Measurements from ENCODE around the gene SORCS3.

The SORCS3 gene

DNA sequence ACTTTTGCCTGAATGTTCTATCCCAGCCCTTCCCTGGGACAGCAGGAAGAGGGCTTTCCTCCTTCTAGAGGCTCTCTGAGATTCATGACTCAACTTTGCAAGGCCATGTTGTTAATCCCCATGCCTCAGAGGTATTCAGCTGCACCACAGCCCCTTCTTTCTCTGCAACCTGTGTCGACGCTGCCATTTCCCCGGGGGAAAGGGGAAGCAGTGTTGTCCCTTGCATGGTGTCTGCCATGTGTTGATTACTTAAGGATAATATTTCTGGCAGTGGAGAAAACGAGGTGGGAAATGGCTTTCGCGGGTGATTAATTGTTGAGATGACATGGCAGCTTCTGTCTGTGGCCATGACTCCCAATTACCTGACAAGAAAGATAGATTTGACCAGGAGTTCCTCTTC lies 133.1 kb downstream of the SORCS3 start:
- no peak for DNase-seq (ENCODE audit: low read depth in 3 of 3)

GRCh38 chr10:104777086-104777799 lies 136.2 kb downstream of the SORCS3 start:
- no peak for DNase-seq (ENCODE audit: low read depth in 3 of 3)

- DNase-seq (ENCODE audit: low read depth in 3 of 3) = no peak
Measured at GRCh38 chr10:104778371-104778770, 137.3 kb downstream of the SORCS3 start.

DNA sequence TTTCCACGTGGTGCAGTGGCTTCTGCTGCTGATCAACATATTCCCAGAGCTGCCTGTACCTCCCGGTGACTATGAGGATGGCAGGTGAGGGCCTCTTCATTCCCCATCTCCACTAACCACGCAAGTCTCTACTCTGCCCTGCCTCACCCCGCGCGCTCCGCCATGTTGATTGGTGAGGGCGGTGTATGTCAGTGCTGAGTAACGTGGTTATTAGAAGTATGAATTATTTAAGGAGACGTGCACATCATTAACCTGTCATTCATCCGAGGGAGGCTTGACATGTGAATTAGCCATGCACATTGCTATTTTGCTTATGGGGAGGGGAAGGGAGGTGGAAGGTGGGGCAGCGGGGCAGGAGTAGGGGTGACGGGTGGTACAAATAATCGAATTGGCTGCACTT lies 138.6 kb downstream of the SORCS3 start:
- DNase-seq (ENCODE audit: low read depth in 3 of 3) = no peak

- DNase-seq (ENCODE audit: low read depth in 3 of 3) = no peak
Measured at GRCh38 chr10:104780165-104780564, 139.1 kb downstream of the SORCS3 start.

- no peak for DNase-seq (ENCODE audit: low read depth in 3 of 3)
Measured at GRCh38 chr10:104780946-104781595, 140.0 kb downstream of the SORCS3 start.

DNA sequence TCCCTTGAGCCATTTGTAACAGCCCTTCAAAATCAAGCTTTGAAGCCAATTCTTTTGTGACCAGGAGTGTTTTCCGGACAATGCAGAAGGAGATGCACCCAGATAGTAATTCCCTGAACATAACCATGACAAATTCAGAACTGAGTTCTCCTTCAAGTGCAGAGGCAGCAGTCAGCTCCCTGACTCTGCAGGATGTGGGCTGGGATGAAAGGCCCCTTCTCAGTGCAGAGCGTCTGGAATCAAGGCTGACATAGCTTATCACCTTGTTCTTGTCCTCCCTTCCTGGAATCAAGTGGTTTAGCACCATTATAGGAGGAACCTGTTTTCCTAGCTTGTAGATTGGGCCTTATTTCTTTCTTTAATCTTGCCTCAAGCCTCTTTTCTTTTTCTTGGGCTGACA lies 143.4 kb downstream of the SORCS3 start:
- no peak for DNase-seq (ENCODE audit: low read depth in 3 of 3)

DNA sequence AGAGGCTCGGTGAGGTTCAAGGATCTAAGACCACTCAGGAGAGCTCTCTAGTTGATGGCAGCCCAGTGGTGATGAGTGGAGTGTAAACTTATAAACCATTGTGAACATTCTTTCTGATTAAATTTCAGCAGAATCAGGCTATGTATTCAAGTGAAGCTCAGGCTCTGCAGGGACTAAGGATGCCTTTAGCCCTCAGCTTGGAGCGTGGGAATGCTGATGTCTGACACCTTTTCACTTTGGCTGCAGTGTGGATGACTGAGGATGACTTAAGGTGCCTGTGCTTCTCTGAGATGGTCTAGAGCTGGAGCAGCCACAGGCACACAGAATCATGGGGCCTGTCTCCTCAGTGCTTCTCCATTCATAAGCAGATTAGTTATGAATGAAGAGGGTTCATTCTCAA lies 150.4 kb downstream of the SORCS3 start:
- DNase-seq (ENCODE audit: low read depth in 3 of 3) = no peak

GRCh38 chr10:104795411-104795810 lies 154.3 kb downstream of the SORCS3 start:
- DNase-seq (ENCODE audit: low read depth in 3 of 3) = no peak

DNA sequence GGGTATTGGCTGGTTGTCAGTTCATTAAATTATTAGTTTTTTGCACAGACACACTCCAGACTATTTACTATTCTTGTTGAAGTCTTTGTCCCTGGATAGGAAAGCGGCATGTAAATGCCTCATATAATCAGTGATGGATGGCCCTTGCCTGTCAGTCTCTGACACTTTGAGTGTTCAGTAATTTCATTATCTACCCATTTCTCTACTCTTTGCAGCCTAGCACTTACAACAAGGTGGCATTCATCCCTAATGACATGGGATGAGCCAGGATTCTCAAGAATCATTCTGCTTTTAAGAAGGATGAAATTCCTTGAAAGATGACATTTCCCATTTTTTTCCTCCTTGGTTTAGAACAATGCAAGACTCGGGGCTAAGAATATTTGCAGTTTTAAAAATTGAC lies 155.7 kb downstream of the SORCS3 start:
- no peak for DNase-seq (ENCODE audit: low read depth in 3 of 3)

DNA sequence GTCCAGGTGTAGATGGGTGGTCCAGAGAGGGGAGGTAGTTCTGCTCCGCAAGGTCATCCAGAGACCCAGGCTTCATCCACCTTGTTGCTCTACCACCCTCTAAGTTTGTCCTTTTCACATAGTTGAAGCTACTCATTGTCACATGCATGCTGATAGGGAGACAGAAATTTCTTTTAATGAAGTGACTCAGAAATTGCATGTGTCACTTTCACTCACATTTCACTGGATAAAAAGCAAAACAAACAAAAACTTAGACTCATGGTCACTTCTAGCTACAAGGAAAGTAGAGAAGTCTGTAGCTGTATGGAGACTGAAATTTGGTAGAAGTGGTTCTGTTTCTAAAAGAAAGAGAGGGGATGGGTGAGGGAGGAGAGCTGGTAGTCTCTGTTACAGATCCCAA lies 161.9 kb downstream of the SORCS3 start:
- no peak for DNase-seq (ENCODE audit: low read depth in 3 of 3)

- DNase-seq (ENCODE audit: low read depth in 3 of 3) = no peak
Measured at GRCh38 chr10:104804880-104805279, 163.8 kb downstream of the SORCS3 start.

DNA sequence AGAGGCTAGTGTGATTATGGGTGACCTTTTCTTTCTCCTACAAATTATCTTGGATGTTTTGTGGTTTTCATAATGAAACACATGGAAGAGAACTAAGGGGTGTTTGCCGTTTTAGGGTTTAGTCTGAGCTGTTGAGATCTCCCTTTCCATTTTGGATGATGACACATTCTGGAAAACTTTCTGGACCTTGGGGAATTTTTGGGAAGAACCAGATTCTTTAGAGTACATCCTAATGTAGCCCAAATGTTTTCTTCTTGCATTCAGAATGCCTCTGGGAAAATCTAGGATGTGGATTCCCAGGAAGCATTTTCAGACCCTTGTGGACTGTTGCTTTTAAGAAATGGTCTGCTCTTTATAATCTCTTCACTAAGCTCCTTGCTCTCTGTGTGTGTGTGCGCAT lies 165.7 kb downstream of the SORCS3 start:
- DNase-seq (ENCODE audit: low read depth in 3 of 3) = no peak

- DNase-seq (ENCODE audit: low read depth in 3 of 3) = no peak
Measured at GRCh38 chr10:104807581-104808310, 166.7 kb downstream of the SORCS3 start.

DNA sequence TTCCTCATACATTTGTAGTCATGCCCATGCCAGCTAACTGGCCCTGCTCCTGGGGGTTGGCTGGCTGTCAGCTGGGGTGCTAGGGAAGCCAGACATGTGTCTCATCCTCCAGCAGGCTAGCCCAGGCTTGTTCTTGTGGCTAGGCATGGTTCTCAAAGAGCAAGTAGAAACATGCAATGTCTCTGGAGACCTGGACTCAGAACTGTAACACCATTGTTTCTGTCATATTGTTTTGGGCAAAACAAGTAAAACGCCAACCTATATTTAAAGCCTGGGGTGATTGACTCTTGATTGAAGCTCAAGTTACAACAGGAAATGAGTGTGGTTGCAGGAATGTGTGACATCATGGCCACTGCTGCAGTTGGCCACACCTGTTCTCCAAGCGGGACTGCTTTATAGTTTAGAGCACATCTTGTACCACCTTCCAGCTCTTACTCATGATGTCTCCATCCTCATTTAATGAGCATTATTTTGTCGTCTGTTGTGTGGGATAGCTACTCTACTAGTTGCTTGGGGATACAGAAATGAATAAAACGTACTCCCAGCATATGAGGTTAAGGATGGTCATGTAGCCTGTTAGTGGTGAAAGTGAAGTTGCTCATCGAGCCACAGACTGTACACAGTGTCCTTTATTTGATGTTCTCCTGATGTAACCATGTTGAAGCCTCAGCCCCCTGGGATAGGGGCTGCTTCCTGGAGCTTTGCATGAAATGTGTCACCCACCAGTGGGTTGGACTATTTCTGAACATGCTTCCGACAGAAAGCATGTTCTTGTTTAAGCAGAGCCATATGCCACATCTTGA lies 168.4 kb downstream of the SORCS3 start:
- DNase-seq (ENCODE audit: low read depth in 3 of 3) = no peak

GRCh38 chr10:104811166-104811565 lies 170.1 kb downstream of the SORCS3 start:
- DNase-seq (ENCODE audit: low read depth in 3 of 3) = no peak

DNA sequence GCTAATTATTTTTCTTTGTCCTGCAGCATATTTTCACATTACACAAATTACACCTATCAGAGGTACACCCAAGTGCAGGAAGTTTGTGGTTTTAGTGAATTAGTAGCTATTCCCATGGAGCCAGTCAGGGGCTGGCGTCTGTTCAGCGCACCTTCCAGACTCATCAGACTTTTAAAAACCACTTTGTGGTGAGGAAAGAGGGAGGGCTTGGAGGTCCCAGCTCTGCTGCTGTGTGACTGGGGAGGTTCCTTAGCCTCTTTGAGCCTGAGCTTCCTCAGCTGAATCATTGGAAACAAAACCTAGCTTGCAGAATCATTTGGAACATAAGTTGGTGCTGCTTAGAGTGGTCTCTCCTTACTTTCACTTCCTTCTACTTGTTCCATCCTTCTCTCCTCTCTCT lies 175.4 kb downstream of the SORCS3 start:
- DNase-seq (ENCODE audit: low read depth in 3 of 3) = no peak

DNA sequence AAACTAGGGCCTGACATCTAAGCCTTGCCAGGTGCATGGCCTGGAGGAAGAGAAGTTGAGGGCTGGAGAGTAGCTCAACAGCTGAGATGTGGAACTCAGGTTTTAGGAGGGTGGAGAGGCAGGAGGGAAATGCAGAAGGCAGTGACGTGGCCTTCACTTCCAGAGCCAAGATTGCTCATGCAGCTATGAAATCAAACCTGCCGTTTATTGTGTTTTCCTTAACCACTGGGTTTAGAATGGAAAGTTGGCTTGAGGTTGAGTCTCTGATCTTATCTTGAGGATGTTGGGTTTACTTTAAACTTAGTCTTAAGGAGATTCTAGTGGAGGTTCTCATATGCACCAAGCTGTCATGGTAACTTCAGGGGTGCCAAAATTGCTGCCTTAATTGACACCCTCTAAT lies 178.6 kb downstream of the SORCS3 start:
- DNase-seq (ENCODE audit: low read depth in 3 of 3) = no peak

GRCh38 chr10:104822088-104822487 lies 181.0 kb downstream of the SORCS3 start:
- no peak for DNase-seq (ENCODE audit: low read depth in 3 of 3)

GRCh38 chr10:104824380-104825006 lies 183.4 kb downstream of the SORCS3 start:
- peak in 1 of 3 donors; percentile 4 for DNase-seq (ENCODE audit: low read depth in 3 of 3)

DNA sequence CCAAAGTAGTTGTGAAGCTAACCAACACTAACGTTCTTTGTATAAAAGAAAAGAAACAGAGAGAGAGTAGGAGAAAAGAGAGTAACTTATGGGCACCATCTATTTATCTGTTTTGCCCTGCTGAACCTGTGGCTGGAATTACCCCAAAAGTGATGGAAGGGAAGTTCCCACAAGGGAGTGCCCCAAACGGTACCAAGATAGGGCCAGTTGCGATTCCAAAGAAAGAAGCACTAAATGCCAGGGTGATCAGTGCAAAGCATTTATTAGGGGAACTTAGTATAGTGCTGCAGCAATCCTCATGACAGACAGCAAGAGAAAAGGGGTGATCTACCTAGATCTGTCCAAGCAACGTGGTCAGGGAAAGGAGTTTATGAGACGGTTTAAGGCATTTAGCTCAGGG lies 190.2 kb downstream of the SORCS3 start:
- no peak for DNase-seq (ENCODE audit: low read depth in 3 of 3)

DNA sequence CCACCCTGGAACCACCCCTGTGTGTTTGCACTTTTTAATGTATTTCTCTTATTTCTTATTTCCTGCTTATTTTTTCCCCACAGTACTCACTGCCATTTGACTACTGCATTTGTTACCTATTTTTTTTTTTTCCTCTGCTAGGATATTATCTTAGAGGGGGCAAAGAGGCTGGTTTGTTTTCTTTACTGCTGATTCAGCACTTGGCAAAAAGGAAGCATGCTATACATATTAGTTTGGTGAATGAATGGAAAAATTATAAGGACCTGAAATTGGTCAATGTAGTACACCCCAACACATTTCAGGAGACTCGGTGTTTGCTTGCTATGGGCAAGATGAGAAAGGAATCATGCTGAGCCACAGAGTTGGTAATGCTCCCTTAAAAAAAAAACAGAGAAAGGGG lies 193.5 kb downstream of the SORCS3 start:
- DNase-seq (ENCODE audit: low read depth in 3 of 3) = no peak
